GM12864 (cell line): Measurements from ENCODE around the gene SSMEM1.

Experiments
- DNase-seq: peaks from one replicate; pipeline ENCODE4 v3.0.0-alpha.2; 2011; ENCODE audit warnings: low read depth
- H3K4me3 ChIP-seq: 2 replicates; pipeline ENCODE4 v1.5.1; 2011; ENCODE audit warnings: mild to moderate bottlenecking, low read depth, low read length, control low read depth
- CTCF ChIP-seq: IDR thresholded peaks from 2 replicates; pipeline ENCODE4 v1.5.1; 2011; ENCODE audit warnings: low read depth, mild to moderate bottlenecking, moderate library complexity, low read length, control low read depth, inconsistent platforms; ENCODE audit errors: missing control alignments

The SSMEM1 gene

GRCh38 chr7:130207642-130208041 lies at the start of gene SSMEM1:
Gene SSMEM1 (plus strand): TSS chr7:130207860. CDS start chr7:130207911, 51 bp downstream.
- H3K4me3 ChIP-seq: no peak within 1 kb of the TSS
- DNase-seq: no peak
- no peak for TF ChIP-seq CTCF

- no peak for DNase-seq
- no peak overlapping the region for H3K4me3 ChIP-seq
- no peak for TF ChIP-seq CTCF
These were observed 47.6 kb upstream of the SSMEM1 start for GRCh38 chr7:130160023-130160422.

- no peak for DNase-seq
- H3K4me3 ChIP-seq: no peak overlapping the region
- TF ChIP-seq CTCF: no peak
These were observed 47.2 kb upstream of the SSMEM1 start for GRCh38 chr7:130160455-130160854.

GRCh38 chr7:130162196-130162595 lies 45.5 kb upstream of the SSMEM1 start:
- no peak overlapping the region for H3K4me3 ChIP-seq
- TF ChIP-seq CTCF: no peak
- DNase-seq: no peak

GRCh38 chr7:130174237-130174959 lies 33.3 kb upstream of the SSMEM1 start:
- no peak for DNase-seq
- TF ChIP-seq CTCF: no peak
- H3K4me3 ChIP-seq: no peak overlapping the region

- no peak for DNase-seq
- no peak overlapping the region for H3K4me3 ChIP-seq
- no peak for TF ChIP-seq CTCF
These were observed 29.4 kb upstream of the SSMEM1 start for GRCh38 chr7:130178251-130178650.

GRCh38 chr7:130179631-130180030 lies 28.0 kb upstream of the SSMEM1 start:
- TF ChIP-seq CTCF: no peak
- no peak for DNase-seq
- H3K4me3 ChIP-seq: no peak overlapping the region
